Activated CD8-positive, alpha-beta memory T cell treated with anti-CD3 and anti-CD28 coated beads, Interleukin-2, amount 10 ng/mL, durations not matched to agents 7 days and 5 days (primary cell): ENCODE measurements around the gene CLK1. TPM values are rescaled to one million over a fixed set of nuclear protein-coding genes. Genes with fewer than 3 reads are reported as not detected.
"Not testable (repeated sequence)": the region's sequence is repeated elsewhere in the genome, so short reads cannot be mapped to it uniquely, and the experiment has no call there.

Experiments
- ATAC-seq: fragments of 150-1000 bp; cut with Tn5 transposase; one replicate; pipeline ENCODE4 v1.10.0; 2021; ENCODE audit warnings: moderate library complexity
- CTCF ChIA-PET: fragments of 350-600 bp; sonication (Branson Sonifier 250); formaldehyde crosslinking; loops from one replicate; lab custom pipeline; 2021; ENCODE audit warnings: antibody characterized with exemption; lab: Charles Lee
- DNase-seq: peaks from one replicate; pipeline ENCODE4 v3.0.0-alpha.2; 2020
- H3K27ac Mint-ChIP-seq: one replicate; pipeline ENCODE4 v1.8.0; 2021; ENCODE audit warnings: mild to moderate bottlenecking, mixed read lengths
- H3K27me3 Mint-ChIP-seq: one replicate; pipeline ENCODE4 v1.8.0; 2021; ENCODE audit warnings: mixed read lengths
- H3K36me3 Mint-ChIP-seq: one replicate; pipeline ENCODE4 v1.8.0; 2021; ENCODE audit warnings: mild to moderate bottlenecking, mixed read lengths
- H3K4me1 Mint-ChIP-seq: one replicate; pipeline ENCODE4 v1.8.0; 2021; ENCODE audit warnings: mixed read lengths
- H3K4me3 Mint-ChIP-seq: one replicate; pipeline ENCODE4 v1.8.0; 2021; ENCODE audit warnings: mild to moderate bottlenecking, moderate library complexity, mixed read lengths
- H3K9me3 Mint-ChIP-seq: one replicate; pipeline ENCODE4 v1.8.0; 2022; ENCODE audit warnings: low read depth, mixed read lengths
- total RNA-seq, 2 experiments: library from RNA; stranded (reverse); gene quantifications; one replicate each; pipeline ENCODE4 v1.2.3, GENCODE V29; 2021

The CLK1 gene
- total RNA-seq: 100 to 1,000 TPM; 129 to 130 TPM

DNA sequence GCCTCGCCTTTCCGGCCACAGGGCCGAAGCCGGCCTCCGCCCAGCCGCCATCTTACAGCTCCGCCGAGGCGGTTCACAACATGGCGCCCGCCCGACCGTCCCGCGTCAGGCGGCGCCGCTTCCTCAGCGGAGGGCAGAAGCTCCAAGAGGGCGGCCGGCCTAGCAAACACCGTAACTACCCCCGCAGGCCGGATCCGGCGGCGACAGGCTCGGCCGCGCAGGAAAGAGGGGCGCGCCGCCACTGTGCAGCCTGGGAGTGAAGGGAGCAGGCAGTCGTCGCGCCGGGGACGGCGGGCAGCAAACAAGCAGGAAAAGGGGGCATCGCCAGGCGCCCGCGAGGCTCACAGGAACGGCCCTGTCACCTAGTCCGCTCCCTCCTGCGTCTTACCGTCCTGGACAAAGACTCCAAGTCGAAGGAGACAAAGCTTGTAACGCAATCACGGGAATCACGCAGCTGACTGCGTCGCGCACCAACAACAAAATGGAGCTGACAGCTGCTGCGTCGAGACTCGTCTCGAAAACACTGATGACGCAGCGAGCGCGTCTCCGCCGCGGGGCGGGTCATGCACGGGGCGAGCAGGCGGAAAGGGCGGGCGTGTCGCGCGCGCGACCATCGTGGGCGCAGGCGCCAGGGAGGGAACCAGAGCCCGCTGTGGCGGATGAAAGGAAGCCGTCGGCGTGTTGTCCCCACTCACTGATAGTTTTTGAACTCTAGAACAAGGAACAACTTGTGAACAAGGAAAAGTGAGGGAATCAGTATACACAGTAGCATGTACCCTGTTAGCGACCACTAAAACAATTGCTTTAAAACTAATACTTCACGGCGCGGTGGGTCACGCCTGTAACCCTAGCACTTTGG, at the start of gene CLK1:
Gene CLK1, minus strand, starts transcription at position 483 of the 859 bp plus-strand sequence. CDS start 2,796 bp downstream, outside the sequence.
- CTCF ChIA-PET: interaction anchor here (0.6 to 2.1 kb wide), 16 partner anchors 10 to 389 kb away, joined by 3 to 17 read pairs (median 4); partner anchors contain the start of genes NIF3L1 and PPIL3
- Mint-ChIP-seq H3K27ac (peak within 1 kb of the TSS; percentile 99), H3K27me3 (no peaks in the 10 kb centered on the region), H3K4me3 (peak within 1 kb of the TSS; percentile 84), H3K36me3 (peaks cover 58% of the 10 kb centered on the region), H3K4me1 (peaks cover 47% of the 10 kb centered on the region), H3K9me3 (no peaks in the 10 kb centered on the region)
- DNase-seq (peak; percentile 98), ATAC-seq (peak; percentile 84)

- H3K36me3 Mint-ChIP-seq: peaks cover 42% of the 10 kb centered on the region
- no peak overlapping the region for H3K27ac Mint-ChIP-seq
- H3K27me3 Mint-ChIP-seq: no peaks in the 10 kb centered on the region
- DNase-seq (no peak), ATAC-seq (no peak)
- peaks cover 4% of the 10 kb centered on the region for H3K4me1 Mint-ChIP-seq
- no peak overlapping the region for H3K4me3 Mint-ChIP-seq
- H3K9me3 Mint-ChIP-seq: no peaks in the 10 kb centered on the region
- CTCF ChIA-PET: interaction anchor here (0.9 to 2.8 kb wide), 5 partner anchors 8 to 319 kb away, joined by 3 to 11 read pairs (median 5); no protein-coding TSS in a partner anchor
These were observed 49.2 kb upstream of the CLK1 start for GRCh38 chr2:200913654-200914053.

GRCh38 chr2:200909958-200910357, 45.5 kb upstream of the CLK1 start:
- Mint-ChIP-seq H3K4me1 (peaks cover 7% of the 10 kb centered on the region), H3K27me3 (no peaks in the 10 kb centered on the region), H3K27ac (no peak overlapping the region), H3K36me3 (peaks cover 31% of the 10 kb centered on the region), H3K4me3 (no peak overlapping the region), H3K9me3 (no peaks in the 10 kb centered on the region)
- ATAC-seq (no peak), DNase-seq (no peak)
- CTCF ChIA-PET: no interaction called here

GRCh38 chr2:200905618-200906296, 41.3 kb upstream of the CLK1 start:
- H3K27ac Mint-ChIP-seq: no peak overlapping the region
- H3K36me3 Mint-ChIP-seq: peaks cover 23% of the 10 kb centered on the region
- ATAC-seq: peak; percentile 53
- no peaks in the 10 kb centered on the region for H3K27me3 Mint-ChIP-seq
- no peaks in the 10 kb centered on the region for H3K9me3 Mint-ChIP-seq
- peak; percentile 79 for DNase-seq
- CTCF ChIA-PET: interaction anchor here (0.6 to 7.9 kb wide), 31 partner anchors 8 to 328 kb away, joined by 3 to 110 read pairs (median 5); partner anchors contain the start of genes CASP10, CLK1, HYCC2 and NDUFB3
- peaks cover 13% of the 10 kb centered on the region for H3K4me1 Mint-ChIP-seq
- no peak overlapping the region for H3K4me3 Mint-ChIP-seq

GRCh38 chr2:200901459-200902072, 37.1 kb upstream of the CLK1 start:
- CTCF ChIA-PET: interaction anchor here (0.6 to 7.9 kb wide), 26 partner anchors 11 to 331 kb away, joined by 3 to 110 read pairs (median 4); partner anchors contain the start of genes CASP10, CFLAR, HYCC2 and NDUFB3
- DNase-seq: peak; percentile 89
- H3K36me3 Mint-ChIP-seq: peaks cover 43% of the 10 kb centered on the region

GRCh38 chr2:200899482-200899881, 35.0 kb upstream of the CLK1 start:
- ATAC-seq: no peak
- peaks cover 47% of the 10 kb centered on the region for H3K36me3 Mint-ChIP-seq
- H3K27ac Mint-ChIP-seq: peak overlapping the region; percentile 17
- H3K4me3 Mint-ChIP-seq: no peak overlapping the region
- peaks cover 22% of the 10 kb centered on the region for H3K4me1 Mint-ChIP-seq
- H3K9me3 Mint-ChIP-seq: no peaks in the 10 kb centered on the region
- CTCF ChIA-PET: interaction anchor here (0.9 kb wide), 1 partner anchor 170 kb away, joined by 3 read pairs; no protein-coding TSS in a partner anchor
- no peaks in the 10 kb centered on the region for H3K27me3 Mint-ChIP-seq
- no peak for DNase-seq

More at GRCh38 chr2:200901459-200902072, 37.1 kb upstream of the CLK1 start:
- H3K4me3 Mint-ChIP-seq: no peak overlapping the region
- peak; percentile 100 for ATAC-seq
- no peaks in the 10 kb centered on the region for H3K27me3 Mint-ChIP-seq
- no peaks in the 10 kb centered on the region for H3K9me3 Mint-ChIP-seq
- peak overlapping the region; percentile 72 for H3K27ac Mint-ChIP-seq
- peaks cover 25% of the 10 kb centered on the region for H3K4me1 Mint-ChIP-seq

GRCh38 chr2:200888704-200889625, 24.5 kb upstream of the CLK1 start, which contains the start of the genes NIF3L1 and PPIL3:
TSS of gene NIF3L1 (plus strand) at chr2:200889371. CDS start at chr2:200891944, 2,573 bp downstream.
TSS of gene PPIL3 (minus strand) at chr2:200889077. CDS start at chr2:200887615, 1,462 bp downstream.
- Mint-ChIP-seq H3K27ac (peak within 1 kb of the TSS; percentile 97), H3K4me1 (peaks cover 52% of the 10 kb centered on the region), H3K4me3 (peak within 1 kb of the TSS; percentile 89), H3K36me3 (peaks cover 22% of the 10 kb centered on the region), H3K9me3 (no peaks in the 10 kb centered on the region), H3K27me3 (no peaks in the 10 kb centered on the region)
- CTCF ChIA-PET: interaction anchor here (0.8 to 2.1 kb wide), 16 partner anchors 9 to 344 kb away, joined by 3 to 17 read pairs (median 4); partner anchors contain the start of genes CASP10, CFLAR, CLK1 and ORC2
- DNase-seq (peak; percentile 99), ATAC-seq (peak; percentile 78)

DNA sequence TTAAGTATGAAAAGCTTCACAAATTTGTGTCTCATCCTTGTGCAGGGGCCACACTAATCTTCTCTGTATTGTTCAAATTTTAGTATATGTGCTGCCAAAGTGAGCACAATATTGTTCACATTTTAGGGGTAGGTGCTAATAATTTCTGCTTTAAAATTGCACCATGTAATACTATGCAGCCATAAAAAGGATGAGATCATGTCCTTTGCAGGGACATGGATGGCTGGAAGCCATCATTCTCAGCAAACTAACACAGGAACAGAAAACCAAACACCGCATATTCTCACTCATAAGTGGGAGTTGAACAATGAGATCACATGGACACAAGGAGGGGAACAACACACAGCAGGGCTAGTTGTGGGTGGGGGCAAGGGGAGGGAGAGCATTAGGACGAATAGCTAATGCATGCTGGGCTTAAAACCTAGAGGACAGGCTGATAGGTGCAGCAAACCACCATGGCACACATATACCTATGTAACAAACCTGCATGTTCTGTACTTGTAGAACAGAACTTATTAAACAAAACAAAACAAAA, 17.3 kb upstream of the CLK1 start:
- H3K27me3 Mint-ChIP-seq, CTCF ChIA-PET, DNase-seq, H3K27ac Mint-ChIP-seq, ATAC-seq, H3K4me3 Mint-ChIP-seq, H3K9me3 Mint-ChIP-seq: not testable (repeated sequence)
- peaks cover 48% of the 10 kb centered on the region for H3K36me3 Mint-ChIP-seq
- peaks cover 28% of the 10 kb centered on the region for H3K4me1 Mint-ChIP-seq

GRCh38 chr2:200878289-200878880, 13.9 kb upstream of the CLK1 start:
- Mint-ChIP-seq H3K36me3 (peaks cover 53% of the 10 kb centered on the region), H3K9me3 (no peaks in the 10 kb centered on the region), H3K27me3 (no peaks in the 10 kb centered on the region), H3K4me3 (no peak overlapping the region), H3K27ac (no peak overlapping the region), H3K4me1 (peaks cover 12% of the 10 kb centered on the region)
- CTCF ChIA-PET: no interaction called here
- no peak for ATAC-seq
- DNase-seq: no peak

- Mint-ChIP-seq H3K4me3 (no peak overlapping the region), H3K36me3 (peaks cover 57% of the 10 kb centered on the region), H3K9me3 (no peaks in the 10 kb centered on the region), H3K4me1 (peaks cover 8% of the 10 kb centered on the region), H3K27ac (no peak overlapping the region), H3K27me3 (no peaks in the 10 kb centered on the region)
- DNase-seq (no peak), ATAC-seq (no peak)
- CTCF ChIA-PET: no interaction called here
These were observed 13.0 kb upstream of the CLK1 start for GRCh38 chr2:200877443-200877842.

- no peaks in the 10 kb centered on the region for H3K9me3 Mint-ChIP-seq
- no peak for ATAC-seq
- no peak overlapping the region for H3K4me3 Mint-ChIP-seq
- H3K36me3 Mint-ChIP-seq: peaks cover 54% of the 10 kb centered on the region
- DNase-seq: no peak
- CTCF ChIA-PET: interaction anchor here (0.6 to 1.2 kb wide), 2 partner anchors 15 to 1390 kb away, joined by 3 read pairs; partner anchors contain the start of genes NIF3L1 and PPIL3
- no peak overlapping the region for H3K27ac Mint-ChIP-seq
- H3K27me3 Mint-ChIP-seq: no peaks in the 10 kb centered on the region
- peaks cover 17% of the 10 kb centered on the region for H3K4me1 Mint-ChIP-seq
These were observed 9.1 kb upstream of the CLK1 start for GRCh38 chr2:200873560-200873959.
